ENCODE results near the gene TPK1. TPM values are rescaled to one million over a fixed set of nuclear protein-coding genes. Genes with fewer than 3 reads are reported as not detected.

TPK1 gene
- total and polyA plus RNA-seq, 2 of the 4 experiments (the other 2 are of a cell fraction) = 0.38 to 1.8 TPM

DNA sequence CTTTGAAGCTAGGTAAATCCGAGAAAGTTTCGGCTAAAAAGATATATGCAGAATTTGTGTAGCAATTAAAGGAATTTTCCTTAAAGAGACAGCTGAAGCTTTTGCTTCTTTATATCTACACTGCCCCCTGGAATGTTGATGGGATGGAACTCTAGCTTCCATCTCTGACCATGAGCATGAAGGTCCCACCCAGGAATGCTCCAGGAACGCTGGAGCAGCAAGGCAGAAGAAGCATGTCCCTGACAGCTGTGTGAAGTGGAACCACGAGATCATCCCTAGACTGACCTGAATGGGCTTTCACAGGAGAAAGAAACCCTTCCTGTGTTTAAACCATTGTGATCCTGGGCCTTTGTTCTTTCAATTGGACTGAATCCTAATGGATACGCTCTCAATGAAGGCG, 332.6 kb downstream of the TPK1 start:
- Histone ChIP-seq H3K36me3 (ENCODE audit: control insufficient read depth, insufficient read depth, low read length) (no peaks in the 10 kb centered on the region), H2BK20ac (ENCODE audit: low read depth, low read length) (no peak overlapping the region), H2BK5ac (ENCODE audit: low read depth, low read length, poor library complexity, severe bottlenecking) (no peak overlapping the region), H2BK15ac (ENCODE audit: low read depth, low read length) (no peak overlapping the region), H3K4me2 (ENCODE audit: low read depth, low read length) (no peak overlapping the region), H2BK120ac (ENCODE audit: low read depth, low read length) (no peak overlapping the region), H4K8ac (ENCODE audit: low read depth in 2 of 2, low read length in 2 of 2) (no peak overlapping the region), H2AK9ac (replicated peaks; ENCODE audit: low read depth, low read length, poor library complexity) (no peak overlapping the region), H2AK5ac (ENCODE audit: low read depth, low read length) (no peak overlapping the region), H3K9ac (ENCODE audit: low read depth, low read length) (no peak overlapping the region), H4K91ac (ENCODE audit: insufficient read depth, low read depth, low read length) (no peak overlapping the region), H4K20me1 (ENCODE audit: insufficient read depth, low read length) (no peaks in the 10 kb centered on the region), H3K18ac (ENCODE audit: low read depth, low read length) (no peak overlapping the region), H3K27me3 (ENCODE audit: control insufficient read depth, insufficient read depth, low read length) (no peaks in the 10 kb centered on the region), H3K27ac (ENCODE audit: insufficient read depth, low read length) (no peak overlapping the region), H3K4me1 (ENCODE audit: control insufficient read depth, insufficient read depth, low read length) (no peaks in the 10 kb centered on the region), H3K4me3 (ENCODE audit: insufficient read depth, low read depth, low read length) (no peak overlapping the region), H3K9me1 (ENCODE audit: insufficient read depth, low read length) (no peaks in the 10 kb centered on the region), H3K14ac (replicated peaks; ENCODE audit: low read depth, low read length) (no peak overlapping the region), H3K23ac (ENCODE audit: low read depth, low read length) (no peak overlapping the region), H3K56ac (ENCODE audit: extremely low read depth, insufficient read depth, low read length) (no peak overlapping the region), H4K5ac (ENCODE audit: low read depth, low read length) (no peak overlapping the region), H3K9me3 (ENCODE audit: control insufficient read depth, insufficient read depth, low read length) (peaks cover 8% of the 10 kb centered on the region), H2AFZ (replicated peaks; ENCODE audit: low read length, poor library complexity) (no peak overlapping the region), H3K4ac (ENCODE audit: low read depth, low read length) (no peak overlapping the region), H3K79me1 (ENCODE audit: low read depth in 1 of 2, low read length in 2 of 2) (no peaks in the 10 kb centered on the region)
- in situ Hi-C loops (cut with MboI; ENCODE audit: low sequenced_read_pairs) = no loop called here
- TF ChIP-seq RAD21 (IDR thresholded peaks at IDR 0.05; ENCODE audit: low read length) (no peak), ELK1 (IDR thresholded peaks at IDR 0.05; ENCODE audit: borderline replicate concordance, low read depth, low read length) (no peak), RCOR1 (IDR thresholded peaks at IDR 0.05; ENCODE audit: insufficient replicate concordance, low read length) (no peak), NFE2L2 (IDR thresholded peaks at IDR 0.05; ENCODE audit: low read depth, low read length) (no peak), BHLHE40 (IDR thresholded peaks at IDR 0.05; ENCODE audit: low read depth, low read length) (no peak), POLR2A (IDR thresholded peaks at IDR 0.05; ENCODE audit: low read depth, low read length) (no peak), CEBPB (IDR thresholded peaks at IDR 0.05; ENCODE audit: low read depth, low read length) (no peak), RFX5 (IDR thresholded peaks at IDR 0.05; ENCODE audit: low read depth, low read length) (no peak), USF2 (IDR thresholded peaks at IDR 0.05; ENCODE audit: low read depth, low read length) (no peak), SMC3 (IDR thresholded peaks at IDR 0.05; ENCODE audit: low read depth, low read length) (no peak)
- TF ChIP-seq, protein P1, sequence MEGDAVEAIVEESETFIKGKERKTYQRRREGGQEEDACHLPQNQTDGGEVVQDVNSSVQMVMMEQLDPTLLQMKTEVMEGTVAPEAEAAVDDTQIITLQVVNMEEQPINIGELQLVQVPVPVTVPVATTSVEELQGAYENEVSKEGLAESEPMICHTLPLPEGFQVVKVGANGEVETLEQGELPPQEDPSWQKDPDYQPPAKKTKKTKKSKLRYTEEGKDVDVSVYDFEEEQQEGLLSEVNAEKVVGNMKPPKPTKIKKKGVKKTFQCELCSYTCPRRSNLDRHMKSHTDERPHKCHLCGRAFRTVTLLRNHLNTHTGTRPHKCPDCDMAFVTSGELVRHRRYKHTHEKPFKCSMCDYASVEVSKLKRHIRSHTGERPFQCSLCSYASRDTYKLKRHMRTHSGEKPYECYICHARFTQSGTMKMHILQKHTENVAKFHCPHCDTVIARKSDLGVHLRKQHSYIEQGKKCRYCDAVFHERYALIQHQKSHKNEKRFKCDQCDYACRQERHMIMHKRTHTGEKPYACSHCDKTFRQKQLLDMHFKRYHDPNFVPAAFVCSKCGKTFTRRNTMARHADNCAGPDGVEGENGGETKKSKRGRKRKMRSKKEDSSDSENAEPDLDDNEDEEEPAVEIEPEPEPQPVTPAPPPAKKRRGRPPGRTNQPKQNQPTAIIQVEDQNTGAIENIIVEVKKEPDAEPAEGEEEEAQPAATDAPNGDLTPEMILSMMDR (conservative IDR thresholded peaks at IDR 0.05; ENCODE audit: low read depth, low read length) = no peak
- ChIA-PET POLR2A (ENCODE audit: unreplicated experiment) (no interaction called here), CTCF (no interaction called here)
- no TSS peak for BruUV-seq (replicated peaks)
- no peak for ATAC-seq (ENCODE audit: low read depth)
- intact Hi-C loops (cut with micrococcal nuclease) = no loop called here
- no CpG with 5 or more reads among the region's 6 CpGs for WGBS, 2 experiments (ENCODE audit: extremely low coverage in 2 of 2, insufficient read length in 1 of 2)
- dilution Hi-C loops (cut with HindIII; ENCODE audit: low sequenced_read_pairs, unreplicated experiment) = no loop called here
- no peak for DNase-seq
